ENCODE measurements around the gene OGDH.
"Not testable (repeated sequence)": the region's sequence is repeated elsewhere in the genome, so short reads cannot be mapped to it uniquely, and the experiment has no call there.

OGDH gene

DNA sequence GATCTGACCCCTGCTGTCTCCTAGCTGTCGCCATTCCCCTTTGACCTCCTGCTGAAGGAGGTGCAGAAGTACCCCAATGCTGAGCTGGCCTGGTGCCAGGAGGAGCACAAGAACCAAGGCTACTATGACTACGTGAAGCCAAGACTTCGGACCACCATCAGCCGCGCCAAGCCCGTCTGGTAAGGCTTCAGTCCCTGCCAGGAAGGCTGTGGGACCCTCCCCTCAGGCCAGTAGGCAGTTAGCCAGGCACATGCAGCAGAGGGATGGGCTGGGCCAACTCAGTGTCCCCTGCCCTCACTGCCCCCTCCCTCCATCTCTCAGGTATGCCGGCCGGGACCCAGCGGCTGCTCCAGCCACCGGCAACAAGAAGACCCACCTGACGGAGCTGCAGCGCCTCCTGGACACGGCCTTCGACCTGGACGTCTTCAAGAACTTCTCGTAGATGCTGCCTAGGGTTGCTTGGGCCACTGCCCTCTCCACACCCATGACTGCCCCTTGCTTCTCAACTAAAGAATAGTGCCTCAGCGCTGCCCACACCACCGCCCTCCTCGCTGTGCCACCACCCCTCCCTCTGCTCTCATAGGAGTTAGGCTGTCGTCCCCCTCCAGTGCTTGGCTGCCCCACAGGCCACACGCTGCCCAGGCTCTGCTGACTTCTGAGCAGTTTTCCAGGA, 101.3 kb downstream of the OGDH start:
- DNase-seq = no peak

GRCh38 chr7:44709011-44709915, 102.8 kb downstream of the OGDH start:
- no peak for DNase-seq

GRCh38 chr7:44709945-44710596, 103.6 kb downstream of the OGDH start:
- no peak for DNase-seq

GRCh38 chr7:44711528-44711927, 105.1 kb downstream of the OGDH start:
- no peak for DNase-seq

- no peak for DNase-seq
These were observed 105.6 kb downstream of the OGDH start for GRCh38 chr7:44712012-44712411.

GRCh38 chr7:44713141-44713540, 106.7 kb downstream of the OGDH start:
- DNase-seq = no peak

DNA sequence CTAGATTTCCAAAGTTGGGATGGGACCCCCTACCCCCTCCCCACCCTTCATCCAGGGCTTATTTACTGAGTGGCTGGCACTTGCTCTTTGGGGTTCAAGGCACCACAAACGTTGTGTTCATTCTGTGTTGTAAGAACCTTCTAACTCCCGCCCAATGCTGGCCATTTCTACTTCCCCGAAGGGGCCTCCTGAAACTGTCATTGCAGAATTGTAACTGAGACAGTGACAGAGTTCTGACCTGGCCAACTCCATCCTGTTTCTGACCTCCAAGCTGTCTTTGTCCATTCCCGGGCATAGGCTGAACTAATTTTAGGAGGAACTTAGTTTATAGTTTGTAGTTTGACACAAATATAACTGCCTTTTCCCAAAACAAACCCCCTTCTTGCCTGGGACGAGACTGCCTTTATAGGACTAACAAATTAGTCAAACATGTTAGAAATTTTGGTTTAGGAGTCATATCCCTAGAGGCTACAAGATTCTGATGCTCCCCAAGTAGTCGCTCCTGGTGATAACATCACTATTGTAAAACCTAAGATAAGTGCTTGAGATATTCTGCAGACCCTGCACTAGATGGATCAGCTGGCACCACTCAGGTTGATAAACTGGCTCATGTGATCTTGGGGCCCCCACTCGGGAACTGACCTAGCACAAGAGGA, 107.4 kb downstream of the OGDH start:
- DNase-seq = no peak

GRCh38 chr7:44716205-44716604, 109.8 kb downstream of the OGDH start:
- no peak for DNase-seq

DNA sequence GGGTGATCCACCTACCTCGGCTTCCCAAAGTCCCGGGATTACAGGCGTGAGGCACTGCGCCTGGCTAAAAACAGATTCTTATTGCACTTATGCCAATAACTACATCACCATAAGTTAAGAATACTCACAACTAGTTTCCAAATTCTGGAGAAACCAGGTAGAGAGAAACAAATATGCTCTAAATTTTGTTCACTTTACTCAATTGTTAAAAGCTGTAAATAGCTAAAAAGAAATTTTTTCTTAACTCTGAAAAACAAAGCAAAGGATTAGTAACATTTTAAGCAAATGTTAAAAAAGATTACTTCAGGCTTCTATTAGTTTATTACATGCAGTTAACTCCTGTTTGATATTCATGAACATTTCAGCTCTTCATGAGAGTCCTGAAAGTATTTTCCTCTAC, 113.9 kb downstream of the OGDH start:
- DNase-seq = no peak

DNA sequence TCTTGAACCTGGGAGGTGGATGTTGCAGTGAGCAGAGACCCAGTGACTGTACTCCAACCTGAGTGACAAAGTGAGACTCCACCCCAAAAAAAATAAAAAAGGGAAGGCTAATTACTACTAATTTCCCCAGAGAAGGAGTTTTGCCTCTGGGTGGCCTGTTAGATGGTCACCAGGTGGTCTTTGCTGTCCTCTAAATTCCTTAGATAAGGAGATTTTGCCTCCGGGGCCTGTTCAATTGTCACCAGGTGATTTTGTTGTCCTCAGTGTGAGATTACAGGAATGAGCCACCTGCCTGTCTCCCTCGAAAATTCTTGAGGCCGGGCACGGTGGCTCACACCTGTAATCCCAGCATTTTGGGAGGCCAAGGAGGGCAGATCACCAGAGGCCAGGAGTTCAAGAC, 117.8 kb downstream of the OGDH start:
- no peak for DNase-seq

- not testable (repeated sequence) for DNase-seq
These were observed 119.8 kb downstream of the OGDH start for GRCh38 chr7:44726250-44726649.

DNA sequence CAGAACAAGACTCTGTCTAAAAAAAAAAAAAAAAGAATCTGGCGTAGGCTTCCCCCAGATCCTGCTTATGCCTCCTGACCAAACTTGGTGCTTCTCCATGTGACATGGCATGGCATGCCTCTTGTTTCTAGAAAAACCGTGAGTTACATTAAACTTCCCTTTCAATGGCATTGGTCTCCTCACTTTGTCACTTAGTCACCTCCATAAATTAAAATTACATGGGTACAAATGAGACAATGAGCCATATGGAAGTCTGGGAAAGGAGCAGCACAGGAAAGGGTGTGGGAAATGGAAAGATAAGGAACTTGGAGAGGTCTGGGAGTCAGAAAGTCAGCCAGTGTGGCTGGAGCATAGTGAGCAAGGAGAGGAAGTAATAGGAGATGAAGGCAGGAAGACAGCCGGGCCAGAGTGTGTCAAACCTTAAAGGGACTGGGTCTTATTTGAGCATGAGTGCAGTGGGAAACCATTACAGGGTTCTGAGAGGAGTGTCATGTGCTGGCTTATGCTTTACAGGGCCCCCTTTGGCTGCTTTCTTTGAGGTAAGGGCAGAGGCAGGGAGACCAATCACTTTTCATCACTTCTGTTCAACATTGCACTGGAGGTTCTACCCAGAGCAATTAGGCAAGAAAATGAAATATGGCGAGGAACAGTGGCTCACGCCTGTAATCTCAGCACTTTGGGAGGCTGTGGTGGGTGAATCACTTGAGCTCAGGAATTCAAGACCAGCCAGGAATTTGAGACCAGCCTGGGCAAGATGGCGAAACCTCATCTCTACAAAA, 120.9 kb downstream of the OGDH start:
- DNase-seq = no peak

- no peak for DNase-seq
These were observed 121.5 kb downstream of the OGDH start for GRCh38 chr7:44727937-44728262.

GRCh38 chr7:44729949-44730590, 123.6 kb downstream of the OGDH start:
- no peak for DNase-seq

- not testable (repeated sequence) for DNase-seq
These were observed 126.5 kb downstream of the OGDH start for GRCh38 chr7:44732971-44733370.

GRCh38 chr7:44733708-44734481, 127.5 kb downstream of the OGDH start:
- DNase-seq = no peak

DNA sequence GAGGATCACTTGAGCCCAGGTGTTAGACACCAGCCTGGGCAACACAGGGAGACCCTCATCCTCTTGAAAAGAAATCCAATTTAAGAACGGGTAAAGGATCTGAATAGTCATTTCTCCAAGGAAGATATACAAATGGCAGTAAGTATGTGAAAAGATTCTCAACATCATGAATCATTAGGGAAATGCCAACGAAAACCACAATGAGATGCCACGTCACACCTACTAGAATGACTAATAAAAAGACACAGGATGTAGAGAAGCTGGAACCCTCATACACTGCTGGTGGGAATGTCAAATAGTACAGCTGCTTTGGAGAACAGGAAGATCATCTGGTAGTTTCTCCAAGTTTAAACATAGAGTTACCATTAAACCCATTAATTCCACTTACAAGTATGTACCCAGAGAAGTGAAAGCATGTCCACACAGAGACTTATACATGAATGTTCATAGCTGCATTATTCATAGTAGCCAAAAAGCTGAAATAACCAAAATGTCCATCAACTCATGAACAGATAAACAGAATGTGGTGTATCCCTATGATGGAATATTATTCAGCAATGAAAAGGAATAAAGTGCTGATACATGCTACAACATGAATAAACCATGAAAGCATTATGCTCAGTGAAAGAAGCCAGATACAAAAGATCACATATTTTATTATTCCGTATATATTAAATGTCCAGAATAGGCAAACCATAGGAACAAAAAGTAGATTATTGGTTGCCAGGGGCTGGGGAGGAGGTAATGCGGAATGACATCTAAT, 129.2 kb downstream of the OGDH start:
- no peak for DNase-seq

- DNase-seq = no peak
These were observed 130.5 kb downstream of the OGDH start for GRCh38 chr7:44736896-44737295.

DNA sequence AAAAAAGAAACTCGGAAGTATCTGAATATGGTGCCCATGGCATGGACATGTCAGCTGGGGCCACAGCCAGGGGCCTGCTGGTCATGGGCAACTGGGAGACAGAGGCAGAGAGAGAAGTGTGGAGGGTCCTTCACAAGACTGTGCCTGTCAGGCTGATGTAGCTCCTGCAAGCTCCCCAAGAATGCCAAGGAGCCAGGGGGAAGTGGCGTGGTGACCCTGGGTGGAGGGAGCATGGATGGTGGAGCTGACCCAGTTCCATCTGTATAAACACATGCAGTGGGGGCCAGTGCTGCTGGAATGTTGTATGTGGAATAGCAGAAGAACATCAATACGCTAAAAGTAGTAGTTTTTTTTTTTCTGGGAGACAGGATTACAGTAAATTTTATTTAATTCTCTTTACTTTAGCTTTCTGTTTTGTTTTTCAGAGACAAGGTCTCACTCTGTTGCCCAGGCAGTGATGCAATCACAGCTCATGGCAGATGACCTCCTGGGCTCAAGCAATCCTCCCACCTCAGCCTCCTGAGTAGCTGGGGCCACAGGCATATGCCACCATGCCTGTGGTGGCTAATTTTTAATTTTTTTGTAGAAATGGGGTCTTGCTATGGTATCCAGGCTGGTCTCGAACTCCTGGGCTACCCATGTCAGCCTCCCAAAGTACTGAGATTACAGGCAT, 131.8 kb downstream of the OGDH start:
- no peak for DNase-seq
